PC-3 (cell line): ENCODE results near the gene RCAN2. TPM values are rescaled to one million over a fixed set of nuclear protein-coding genes. Genes with fewer than 3 reads are reported as not detected.

Experiments used
- ATAC-seq: fragments of 200-7000 bp; cut with Tn5 transposase; 2 replicates; pipeline ENCODE4 v1.9.1; 2020; ENCODE audit warnings: mild to moderate bottlenecking, moderate library complexity
- BruUV-seq: library from RNA; stranded (reverse); fragments of 400-500 nt; replicated peaks from 2 replicates; lab custom pipeline; 2021; lab: Mats Ljungman, UMichigan
- CTCF ChIA-PET: fragments of 300-600 bp; sonication (Branson Sonifier 250); formaldehyde crosslinking; loops from one replicate; lab custom pipeline; 2022; ENCODE audit warnings: antibody characterized with exemption; lab: Charles Lee
- POLR2A ChIA-PET: fragments of 300-600 bp; sonication (Branson Sonifier 250); formaldehyde crosslinking; loops from one replicate; lab custom pipeline; 2022; ENCODE audit warnings: antibody characterized with exemption; ENCODE audit not compliant: unreplicated experiment; lab: Charles Lee
- DNase-seq: peaks from one replicate; pipeline ENCODE4 v3.0.0-alpha.2; 2015
- H2AFZ ChIP-seq: fragments of 300-600 bp; sonication (generic); 2 replicates; pipeline ENCODE4 v1.6.0; 2016; ENCODE audit warnings: antibody characterized with exemption, low read length
- H3F3A ChIP-seq: fragments of 300-600 bp; sonication (generic); one replicate; pipeline ENCODE4 v1.6.0; 2017; ENCODE audit warnings: antibody characterized with exemption, low read length, control low read depth, mild to moderate bottlenecking; ENCODE audit not compliant: unreplicated experiment
- H3K27ac ChIP-seq: fragments of 300-600 bp; sonication (generic); 2 replicates; pipeline ENCODE4 v1.5.1; 2016; ENCODE audit warnings: mild to moderate bottlenecking, low read length
- H3K27me3 ChIP-seq: fragments of 300-600 bp; sonication (generic); 2 replicates; pipeline ENCODE4 v1.6.1; 2016; ENCODE audit warnings: low read length, mixed read lengths
- H3K36me3 ChIP-seq: fragments of 300-600 bp; sonication (generic); 2 replicates; pipeline ENCODE4 v1.6.1; 2016; ENCODE audit warnings: low read depth, mixed run types, low read length, mixed read lengths
- H3K4me1 ChIP-seq: fragments of 300-600 bp; sonication (generic); 2 replicates; pipeline ENCODE4 v1.5.1; 2016; ENCODE audit warnings: low read length; ENCODE audit not compliant: insufficient read depth
- H3K4me2 ChIP-seq: fragments of 300-600 bp; sonication (generic); 2 replicates; pipeline ENCODE4 v1.6.0; 2016; ENCODE audit warnings: low read length
- H3K4me3 ChIP-seq: fragments of 300-600 bp; sonication (generic); 2 replicates; pipeline ENCODE4 v1.5.1; 2016; ENCODE audit warnings: mild to moderate bottlenecking, low read length, mixed read lengths
- H3K79me2 ChIP-seq: fragments of 300-600 bp; sonication (generic); 2 replicates; pipeline ENCODE4 v1.6.1; 2017; ENCODE audit warnings: low read length, mixed read lengths
- H3K9ac ChIP-seq: fragments of 300-600 bp; sonication (generic); 2 replicates; pipeline ENCODE4 v1.6.0; 2016; ENCODE audit warnings: mild to moderate bottlenecking, low read length
- H3K9me2 ChIP-seq: fragments of 300-600 bp; sonication (generic); replicated peaks from 2 replicates; pipeline ENCODE4 v1.6.1; 2016; ENCODE audit warnings: mixed run types, low read length, mixed read lengths
- H3K9me3 ChIP-seq: fragments of 300-600 bp; sonication (generic); 2 replicates; pipeline ENCODE4 v1.6.1; 2016; ENCODE audit warnings: low read length, mixed read lengths
- H4K20me1 ChIP-seq: fragments of 300-600 bp; sonication (generic); 2 replicates; pipeline ENCODE4 v1.6.1; 2016; ENCODE audit warnings: low read length, mixed read lengths
- CTCF ChIP-seq: fragments of 300-600 bp; sonication (generic); conservative IDR thresholded peaks from 2 replicates; pipeline ENCODE4 v1.5.1; 2017; ENCODE audit warnings: antibody characterized with exemption, low read depth, mild to moderate bottlenecking, low read length
- EZH2 ChIP-seq: fragments of 300-600 bp; sonication (generic); IDR thresholded peaks from one replicate; pipeline ENCODE4 v1.6.1; 2017; ENCODE audit warnings: antibody characterized with exemption, mild to moderate bottlenecking, low read length; ENCODE audit not compliant: unreplicated experiment
- EZH2phosphoT487 ChIP-seq: fragments of 300-600 bp; sonication (generic); IDR thresholded peaks from 2 replicates; pipeline ENCODE4 v1.6.1; 2018; ENCODE audit warnings: mild to moderate bottlenecking, antibody characterized with exemption, low read length, borderline replicate concordance
- intact Hi-C: fragments of 100-400 bp; cut with micrococcal nuclease; formaldehyde crosslinking; loops from 2 replicates; pipeline ENCODE4 v1.9.0; 2023
- total RNA-seq: library from RNA; depleted of rRNA; stranded (reverse); fragments of >200 nt; gene quantifications from 2 replicates; pipeline ENCODE4 v1.2.3, GENCODE V29; 2014

RCAN2 gene
- total RNA-seq, 1 experiment from 2014 or later, result not detected

DNA sequence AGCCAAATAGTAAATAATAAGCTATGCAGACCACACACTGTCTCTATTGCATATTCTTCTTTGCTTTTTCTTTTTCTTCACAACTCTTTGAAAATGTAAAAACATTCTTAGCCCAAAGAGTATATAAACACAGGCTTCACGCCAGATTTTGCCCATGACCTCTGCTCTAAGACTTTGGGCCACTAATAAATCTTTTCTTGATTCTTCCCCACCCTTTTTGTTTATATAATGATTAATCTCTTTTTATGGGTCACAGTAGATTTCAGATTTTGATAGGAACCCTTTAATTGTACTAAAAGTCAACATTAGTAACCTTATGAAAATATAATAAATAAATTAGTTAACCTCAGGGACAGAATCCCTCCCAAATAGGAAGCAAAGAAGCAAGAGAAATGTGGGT is 304.7 kb downstream of the RCAN2 start:
- DNase-seq, result peak; percentile 82
- no peaks in the 10 kb centered on the region for H4K20me1 ChIP-seq
- H3K9me3 ChIP-seq, result no peaks in the 10 kb centered on the region
- ATAC-seq, result peak; percentile 83
- no peaks in the 10 kb centered on the region for H3K79me2 ChIP-seq
- H3F3A ChIP-seq, result no peaks in the 10 kb centered on the region
- H3K27ac ChIP-seq, result no peak overlapping the region
- H2AFZ ChIP-seq, result no peak overlapping the region
- peaks cover 33% of the 10 kb centered on the region for H3K4me1 ChIP-seq
- no peak overlapping the region for H3K4me3 ChIP-seq
- peak overlapping the region; percentile 27 for H3K4me2 ChIP-seq
- no peaks in the 10 kb centered on the region for H3K9me2 ChIP-seq
- ChIA-PET CTCF (no interaction called here), POLR2A (no interaction called here)
- no peak for TF ChIP-seq EZH2phosphoT487
- no peak for TF ChIP-seq CTCF
- no peak for TF ChIP-seq EZH2
- H3K9ac ChIP-seq, result no peak overlapping the region
- BruUV-seq, result no TSS peak
- no peaks in the 10 kb centered on the region for H3K36me3 ChIP-seq
- intact Hi-C loops, result loop anchor here (2.0 kb wide), 1 partner anchor 58 kb away; the partner anchor contains the start of gene ENPP4
- H3K27me3 ChIP-seq, result peaks cover 51% of the 10 kb centered on the region

GRCh38 chr6:46184114-46184513 is 307.1 kb downstream of the RCAN2 start:
- no TSS peak for BruUV-seq
- Histone ChIP-seq H3K79me2 (no peaks in the 10 kb centered on the region), H3K9ac (no peak overlapping the region), H4K20me1 (no peaks in the 10 kb centered on the region), H3F3A (no peaks in the 10 kb centered on the region), H3K9me2 (no peaks in the 10 kb centered on the region), H3K27me3 (peaks cover 54% of the 10 kb centered on the region), H3K27ac (no peak overlapping the region), H3K36me3 (no peaks in the 10 kb centered on the region), H3K9me3 (no peaks in the 10 kb centered on the region), H3K4me2 (peak overlapping the region; percentile 1; the same call in 1 of the 2 replicates), H3K4me3 (no peak overlapping the region), H3K4me1 (peaks cover 33% of the 10 kb centered on the region), H2AFZ (no peak overlapping the region)
- intact Hi-C loops, result no loop called here
- TF ChIP-seq EZH2, result no peak
- no peak; the same call in 1 of the 2 replicates for TF ChIP-seq CTCF
- TF ChIP-seq EZH2phosphoT487, result no peak
- ATAC-seq, result no peak
- peak; percentile 91 for DNase-seq
- ChIA-PET POLR2A (no interaction called here), CTCF (interaction anchor here (0.5 kb wide), 1 partner anchor 1744 kb away, joined by 5 read pairs; no protein-coding TSS in a partner anchor)

GRCh38 chr6:46175976-46176375 is 315.3 kb downstream of the RCAN2 start:
- no peak overlapping the region for H3K4me2 ChIP-seq
- H3K9me3 ChIP-seq, result no peaks in the 10 kb centered on the region
- H3K9ac ChIP-seq, result no peak overlapping the region
- no peak overlapping the region for H3K27ac ChIP-seq
- H4K20me1 ChIP-seq, result no peaks in the 10 kb centered on the region
- H3K4me3 ChIP-seq, result no peak overlapping the region
- H3K9me2 ChIP-seq, result no peaks in the 10 kb centered on the region
- ChIA-PET POLR2A (interaction anchor here (0.5 kb wide), 1 partner anchor 111 kb away, joined by 3 read pairs; no protein-coding TSS in a partner anchor), CTCF (no interaction called here)
- no TSS peak for BruUV-seq
- ATAC-seq (no peak), DNase-seq (no peak)
- no peaks in the 10 kb centered on the region for H3F3A ChIP-seq
- no peaks in the 10 kb centered on the region for H3K79me2 ChIP-seq
- no peaks in the 10 kb centered on the region for H3K4me1 ChIP-seq
- TF ChIP-seq EZH2phosphoT487, result no peak
- no peak for TF ChIP-seq EZH2
- H3K36me3 ChIP-seq, result no peaks in the 10 kb centered on the region
- peaks cover 94% of the 10 kb centered on the region for H3K27me3 ChIP-seq
- intact Hi-C loops, result no loop called here
- no peak overlapping the region for H2AFZ ChIP-seq
